Fibroblast of mammary gland (primary cell): ENCODE data around the gene ILF2.

ENCODE experiments used
- DNase-seq: peaks from one replicate; pipeline ENCODE4 v3.0.0-alpha.2; 2010; ENCODE audit warnings: low read depth
- H3K4me3 ChIP-seq: 2 replicates; pipeline ENCODE4 v1.5.1; 2011; ENCODE audit warnings: low read depth, mild to moderate bottlenecking, low read length, moderate library complexity; ENCODE audit not compliant: control insufficient read depth
- CTCF ChIP-seq: conservative IDR thresholded peaks from 2 replicates; pipeline ENCODE4 v1.5.1; 2011; ENCODE audit warnings: low read depth, low read length, inconsistent platforms; ENCODE audit not compliant: control insufficient read depth, insufficient read depth

ILF2 gene

GRCh38 chr1:153614189-153614900 is 56.4 kb downstream of the ILF2 start:
- no peak overlapping the region for H3K4me3 ChIP-seq
- peak; percentile 17 for TF ChIP-seq CTCF
- DNase-seq, result no peak

GRCh38 chr1:153613406-153613805 is 57.4 kb downstream of the ILF2 start:
- H3K4me3 ChIP-seq, result peak overlapping the region; percentile 94
- TF ChIP-seq CTCF, result no peak
- no peak for DNase-seq

GRCh38 chr1:153612755-153613331 is 58.0 kb downstream of the ILF2 start, which contains the start of gene S100A16:
Gene S100A16, minus strand, starts transcription at chr1:153613137. Its CDS starts 4,986 bp downstream, at chr1:153608151.
- no peak for TF ChIP-seq CTCF
- DNase-seq, result peak; percentile 68
- H3K4me3 ChIP-seq, result peak within 1 kb of the TSS; percentile 94

GRCh38 chr1:153612111-153612754 is 58.6 kb downstream of the ILF2 start:
- DNase-seq, result no peak
- no peak for TF ChIP-seq CTCF
- peak overlapping the region; percentile 94 for H3K4me3 ChIP-seq
